Activated naive CD4-positive, alpha-beta T cell treated with Interleukin-2 at 50 U/mL for 16 hours (primary cell): Measurements from ENCODE around the gene ZNF638.

Experiments
- DNase-seq: peaks from one replicate; pipeline ENCODE4 v3.0.0-alpha.2; 2020

Gene ZNF638

GRCh38 chr2:71337776-71338175 is 6.2 kb downstream of the ZNF638 start:
- no peak for DNase-seq

GRCh38 chr2:71339685-71340084 is 8.1 kb downstream of the ZNF638 start:
- DNase-seq = no peak

GRCh38 chr2:71340176-71340575 is 8.6 kb downstream of the ZNF638 start:
- DNase-seq = no peak

GRCh38 chr2:71341645-71342044 is 10.1 kb downstream of the ZNF638 start:
- DNase-seq = no peak

GRCh38 chr2:71346065-71346464 is 14.5 kb downstream of the ZNF638 start:
- DNase-seq = no peak

GRCh38 chr2:71347517-71347916 is 15.9 kb downstream of the ZNF638 start:
- DNase-seq = no peak

GRCh38 chr2:71348302-71348701 is 16.7 kb downstream of the ZNF638 start:
- DNase-seq = no peak

GRCh38 chr2:71353248-71353647 is 21.7 kb downstream of the ZNF638 start:
- no peak for DNase-seq

GRCh38 chr2:71358931-71359671 is 27.5 kb downstream of the ZNF638 start:
- no peak for DNase-seq

- DNase-seq = no peak
Observed at GRCh38 chr2:71360434-71360975, 28.9 kb downstream of the ZNF638 start.

- DNase-seq = no peak
Observed at GRCh38 chr2:71361631-71362030, 30.0 kb downstream of the ZNF638 start.

GRCh38 chr2:71362447-71362846 is 30.9 kb downstream of the ZNF638 start:
- DNase-seq = no peak

- DNase-seq = no peak
Observed at GRCh38 chr2:71370015-71370414, 38.4 kb downstream of the ZNF638 start.

GRCh38 chr2:71372042-71372441 is 40.5 kb downstream of the ZNF638 start:
- DNase-seq = no peak

GRCh38 chr2:71379086-71379485 is 47.5 kb downstream of the ZNF638 start:
- DNase-seq = no peak

- no peak for DNase-seq
Observed at GRCh38 chr2:71380665-71381064, 49.1 kb downstream of the ZNF638 start.

GRCh38 chr2:71385012-71385411 is 53.4 kb downstream of the ZNF638 start:
- DNase-seq = no peak

GRCh38 chr2:71388214-71388613 is 56.6 kb downstream of the ZNF638 start:
- no peak for DNase-seq

GRCh38 chr2:71389384-71390072 is 57.9 kb downstream of the ZNF638 start:
- no peak for DNase-seq

- no peak for DNase-seq
Observed at GRCh38 chr2:71393216-71393615, 61.6 kb downstream of the ZNF638 start.

GRCh38 chr2:71395471-71395870 is 63.9 kb downstream of the ZNF638 start:
- no peak for DNase-seq

GRCh38 chr2:71402427-71402826 is 70.8 kb downstream of the ZNF638 start:
- DNase-seq = no peak

- DNase-seq = no peak
Observed at GRCh38 chr2:71409611-71410010, 78.0 kb downstream of the ZNF638 start.

GRCh38 chr2:71410696-71411095 is 79.1 kb downstream of the ZNF638 start:
- no peak for DNase-seq
